Activated naive CD8-positive, alpha-beta T cell treated with anti-CD3 and anti-CD28 coated beads, Interleukin-2, amount 50 U/mL, for 24 hours (primary cell): Measurements from ENCODE around the gene F2R.

Experiments
- ATAC-seq: fragments of 150-1000 bp; cut with Tn5 transposase; one replicate; pipeline ENCODE4 v1.10.0; 2021
- DNase-seq: peaks from one replicate; pipeline ENCODE4 v3.0.0; 2021
- H3K27ac Mint-ChIP-seq: one replicate; pipeline ENCODE4 v1.8.0; 2021; ENCODE audit warnings: mild to moderate bottlenecking, mixed read lengths
- H3K27me3 Mint-ChIP-seq: one replicate; pipeline ENCODE4 v1.8.0; 2021; ENCODE audit warnings: mixed read lengths
- H3K36me3 Mint-ChIP-seq: one replicate; pipeline ENCODE4 v1.8.0; 2021; ENCODE audit warnings: low read depth, mixed read lengths
- H3K4me1 Mint-ChIP-seq: one replicate; pipeline ENCODE4 v1.8.0; 2021; ENCODE audit warnings: mixed read lengths
- H3K4me3 Mint-ChIP-seq: one replicate; pipeline ENCODE4 v1.8.0; 2021; ENCODE audit warnings: mild to moderate bottlenecking, moderate library complexity, mixed read lengths
- H3K9me3 Mint-ChIP-seq: one replicate; pipeline ENCODE4 v1.8.0; 2021; ENCODE audit warnings: mixed read lengths

Gene F2R

GRCh38 chr5:76697670-76698069, 18.3 kb upstream of the F2R start:
- DNase-seq (no peak), ATAC-seq (no peak)
- Mint-ChIP-seq H3K4me3 (no peak overlapping the region), H3K36me3 (peaks cover 24% of the 10 kb centered on the region), H3K27me3 (no peaks in the 10 kb centered on the region), H3K27ac (no peak overlapping the region), H3K4me1 (peaks cover under 1% of the 10 kb centered on the region), H3K9me3 (no peaks in the 10 kb centered on the region)

GRCh38 chr5:76700571-76700970, 15.4 kb upstream of the F2R start:
- DNase-seq (no peak), ATAC-seq (no peak)
- H3K4me3 Mint-ChIP-seq, result no peak overlapping the region
- no peaks in the 10 kb centered on the region for H3K27me3 Mint-ChIP-seq
- no peaks in the 10 kb centered on the region for H3K9me3 Mint-ChIP-seq
- H3K4me1 Mint-ChIP-seq, result no peaks in the 10 kb centered on the region
- peaks cover 21% of the 10 kb centered on the region for H3K36me3 Mint-ChIP-seq
- peak overlapping the region; percentile 20 for H3K27ac Mint-ChIP-seq

GRCh38 chr5:76701298-76701697, 14.6 kb upstream of the F2R start:
- H3K36me3 Mint-ChIP-seq, result peaks cover 18% of the 10 kb centered on the region
- H3K27me3 Mint-ChIP-seq, result no peaks in the 10 kb centered on the region
- ATAC-seq (no peak), DNase-seq (no peak)
- no peaks in the 10 kb centered on the region for H3K9me3 Mint-ChIP-seq
- H3K4me3 Mint-ChIP-seq, result no peak overlapping the region
- no peaks in the 10 kb centered on the region for H3K4me1 Mint-ChIP-seq
- no peak overlapping the region for H3K27ac Mint-ChIP-seq

GRCh38 chr5:76703707-76704106, 12.2 kb upstream of the F2R start:
- H3K4me3 Mint-ChIP-seq, result no peak overlapping the region
- no peaks in the 10 kb centered on the region for H3K27me3 Mint-ChIP-seq
- H3K4me1 Mint-ChIP-seq, result no peaks in the 10 kb centered on the region
- no peaks in the 10 kb centered on the region for H3K9me3 Mint-ChIP-seq
- no peak for DNase-seq
- no peak overlapping the region for H3K27ac Mint-ChIP-seq
- no peak for ATAC-seq
- H3K36me3 Mint-ChIP-seq, result peaks cover 10% of the 10 kb centered on the region

GRCh38 chr5:76704131-76704663, 11.7 kb upstream of the F2R start:
- ATAC-seq, result no peak
- H3K4me3 Mint-ChIP-seq, result no peak overlapping the region
- no peaks in the 10 kb centered on the region for H3K27me3 Mint-ChIP-seq
- no peak overlapping the region for H3K27ac Mint-ChIP-seq
- H3K36me3 Mint-ChIP-seq, result peaks cover 10% of the 10 kb centered on the region
- H3K9me3 Mint-ChIP-seq, result no peaks in the 10 kb centered on the region
- DNase-seq, result no peak
- H3K4me1 Mint-ChIP-seq, result no peaks in the 10 kb centered on the region

GRCh38 chr5:76705574-76705973, 10.4 kb upstream of the F2R start:
- Mint-ChIP-seq H3K36me3 (peaks cover 10% of the 10 kb centered on the region), H3K9me3 (no peaks in the 10 kb centered on the region), H3K4me3 (no peak overlapping the region), H3K27ac (no peak overlapping the region), H3K4me1 (no peaks in the 10 kb centered on the region), H3K27me3 (no peaks in the 10 kb centered on the region)
- no peak for ATAC-seq
- DNase-seq, result no peak

- Mint-ChIP-seq H3K4me1 (peaks cover 16% of the 10 kb centered on the region), H3K36me3 (no peaks in the 10 kb centered on the region), H3K27ac (no peak overlapping the region), H3K27me3 (peaks cover 11% of the 10 kb centered on the region), H3K4me3 (no peak overlapping the region), H3K9me3 (no peaks in the 10 kb centered on the region)
- ATAC-seq, result no peak
- no peak for DNase-seq
These were observed 6.2 kb upstream of the F2R start for GRCh38 chr5:76709762-76710161.

- Mint-ChIP-seq H3K9me3 (no peaks in the 10 kb centered on the region), H3K27me3 (peaks cover 19% of the 10 kb centered on the region), H3K4me1 (peaks cover 23% of the 10 kb centered on the region), H3K27ac (no peak overlapping the region), H3K4me3 (no peak overlapping the region), H3K36me3 (no peaks in the 10 kb centered on the region)
- no peak for ATAC-seq
- DNase-seq, result no peak
These were observed 4.9 kb upstream of the F2R start for GRCh38 chr5:76710991-76711390.

GRCh38 chr5:76714751-76715485, 1.0 kb upstream of the F2R start:
- H3K27ac Mint-ChIP-seq, result no peak overlapping the region

GRCh38 chr5:76715486-76715735, 515 bp upstream of the F2R start:
- no peak for DNase-seq
- ATAC-seq, result no peak
- Mint-ChIP-seq H3K27ac (no peak overlapping the region), H3K27me3 (peaks cover 43% of the 10 kb centered on the region), H3K4me1 (peaks cover 39% of the 10 kb centered on the region), H3K9me3 (no peaks in the 10 kb centered on the region), H3K36me3 (no peaks in the 10 kb centered on the region), H3K4me3 (peak overlapping the region; percentile 78)

More at GRCh38 chr5:76714751-76715485, 1.0 kb upstream of the F2R start:
- H3K36me3 Mint-ChIP-seq, result no peaks in the 10 kb centered on the region
- H3K4me3 Mint-ChIP-seq, result peak overlapping the region; percentile 78
- peaks cover 43% of the 10 kb centered on the region for H3K27me3 Mint-ChIP-seq
- peaks cover 39% of the 10 kb centered on the region for H3K4me1 Mint-ChIP-seq
- peak; percentile 18 for ATAC-seq
- peak; percentile 22 for DNase-seq
- H3K9me3 Mint-ChIP-seq, result no peaks in the 10 kb centered on the region

- Mint-ChIP-seq H3K9me3 (no peaks in the 10 kb centered on the region), H3K36me3 (no peaks in the 10 kb centered on the region), H3K27me3 (peaks cover 43% of the 10 kb centered on the region), H3K4me1 (peaks cover 33% of the 10 kb centered on the region), H3K4me3 (peak overlapping the region; percentile 78), H3K27ac (no peak overlapping the region)
- peak; percentile 16 for DNase-seq
- ATAC-seq, result no peak
These were observed 681 bp downstream of the F2R start for GRCh38 chr5:76716456-76717157.

- Mint-ChIP-seq H3K4me3 (peak overlapping the region; percentile 78), H3K27me3 (peaks cover 43% of the 10 kb centered on the region), H3K27ac (no peak overlapping the region), H3K9me3 (no peaks in the 10 kb centered on the region), H3K4me1 (peaks cover 33% of the 10 kb centered on the region), H3K36me3 (no peaks in the 10 kb centered on the region)
- ATAC-seq, result no peak
- DNase-seq, result no peak
These were observed 1.5 kb downstream of the F2R start for GRCh38 chr5:76717222-76718083.

GRCh38 chr5:76718381-76718832, 2.5 kb downstream of the F2R start:
- Mint-ChIP-seq H3K36me3 (no peaks in the 10 kb centered on the region), H3K27me3 (peaks cover 43% of the 10 kb centered on the region), H3K27ac (no peak overlapping the region), H3K4me3 (no peak overlapping the region), H3K4me1 (peaks cover 33% of the 10 kb centered on the region), H3K9me3 (no peaks in the 10 kb centered on the region)
- ATAC-seq (no peak), DNase-seq (no peak)

GRCh38 chr5:76718880-76719279, 3.0 kb downstream of the F2R start:
- Mint-ChIP-seq H3K4me1 (peaks cover 32% of the 10 kb centered on the region), H3K9me3 (no peaks in the 10 kb centered on the region), H3K36me3 (no peaks in the 10 kb centered on the region), H3K27ac (no peak overlapping the region), H3K4me3 (no peak overlapping the region), H3K27me3 (peaks cover 41% of the 10 kb centered on the region)
- no peak for DNase-seq
- ATAC-seq, result no peak
